A549 treated with AZD2906 at 1 μM for 4 hours (cell line): ENCODE data around the gene SPRR2E. TPM values are rescaled to one million over a fixed set of nuclear protein-coding genes. Genes with fewer than 3 reads are reported as not detected.

Experiments
- total RNA-seq: library from RNA; stranded (reverse); fragments of 200-300 nt; extraction: Qiagen RNA extraction; gene quantifications from 5 replicates; pipeline ENCODE4 v1.2.3, GENCODE V29; 2022

The SPRR2E gene
- not detected in 5 replicates for total RNA-seq

GRCh38 chr1:153094426-153094825, at the start of gene SPRR2E:
TSS of gene SPRR2E (minus strand) at chr1:153094526. CDS start at chr1:153093751, 775 bp downstream.

GRCh38 chr1:153113416-153113815, 19.1 kb upstream of the SPRR2E start, which contains the start of gene SPRR2F:
TSS of gene SPRR2F (minus strand) at chr1:153113516. CDS start at chr1:153112733, 783 bp downstream.

GRCh38 chr1:153071511-153071910, 22.8 kb downstream of the SPRR2E start, which contains the start of gene SPRR2B:
TSS of gene SPRR2B (minus strand) at chr1:153071611. CDS start at chr1:153070839, 772 bp downstream.

GRCh38 chr1:153057375-153057774, 37.0 kb downstream of the SPRR2E start, which contains the start of gene SPRR2A:
TSS of gene SPRR2A (minus strand) at chr1:153057512. CDS start at chr1:153056735, 777 bp downstream.

Other genes starting within 250 kb of the SPRR2E start
- not detected in 5 replicates for gene LCE7A, start 234.5 kb downstream of the SPRR2E start, total RNA-seq
- not detected in 5 replicates for gene SMCP, start 216.2 kb downstream of the SPRR2E start, total RNA-seq
- gene IVL, start 186.0 kb downstream of the SPRR2E start, total RNA-seq = 0.06 to 0.18 TPM (median 0.11 TPM) in 4 of 5 replicates, not detected in the other
- gene SPRR5, start 147.3 kb downstream of the SPRR2E start, total RNA-seq = not detected in 5 replicates
- gene SPRR4, start 123.9 kb downstream of the SPRR2E start, total RNA-seq = not detected in 5 replicates
- not detected in 5 replicates for gene SPRR1A, start 110.4 kb downstream of the SPRR2E start, total RNA-seq
- gene SPRR3, start 92.8 kb downstream of the SPRR2E start, total RNA-seq = not detected in 5 replicates
- gene SPRR1B, start 63.3 kb downstream of the SPRR2E start, total RNA-seq = not detected in 5 replicates
- gene SPRR2D, start 53.4 kb downstream of the SPRR2E start, total RNA-seq = not detected in 5 replicates
- not detected in 5 replicates for gene SPRR2A, start 37.0 kb downstream of the SPRR2E start, total RNA-seq
- not detected in 5 replicates for gene SPRR2B, start 22.9 kb downstream of the SPRR2E start, total RNA-seq
- not detected in 5 replicates for gene SPRR2F, start 19.0 kb upstream of the SPRR2E start, total RNA-seq
- gene SPRR2G, start 56.4 kb upstream of the SPRR2E start, total RNA-seq = not detected in 5 replicates
- not detected in 5 replicates for gene LELP1, start 108.9 kb upstream of the SPRR2E start, total RNA-seq
- gene PRR9, start 123.1 kb upstream of the SPRR2E start, total RNA-seq = 0.05 TPM in 1 of 5 replicates, not detected in the others
- gene LORICRIN, start 165.2 kb upstream of the SPRR2E start, total RNA-seq = 0.06 TPM in 1 of 5 replicates, not detected in the others
- gene PGLYRP3, start 218.4 kb upstream of the SPRR2E start, total RNA-seq = not detected in 5 replicates